Esophagus squamous epithelium (tissue), 4 donors: ENCODE results near the gene OR2M7.

Source experiments
- CTCF ChIP-seq, 6 experiments: fragments of 450-650 bp in 4 of 6; fragments of 200-600 bp in 2 of 6; sonication (generic) in 2 of 6; IDR thresholded peaks; one replicate each; pipeline ENCODE4 v1.5.1; 2016 to 2019; ENCODE audit warnings: antibody characterized with exemption in 6 of 6, mild to moderate bottlenecking in 4 of 6, moderate library complexity in 4 of 6
- POLR2A ChIP-seq, 4 donors: fragments of 450-650 bp; IDR thresholded peaks; one replicate each; pipeline ENCODE4 v1.6.1; 2017; ENCODE audit warnings: antibody characterized with exemption in 4 of 4, mild to moderate bottlenecking in 4 of 4, moderate library complexity in 3 of 4

- TF ChIP-seq CTCF (IDR thresholded peaks at IDR 0.05) (no peak), POLR2A (IDR thresholded peaks at IDR 0.05) (no peak)
Observed at GRCh38 chr1:248303324-248303723, 21.0 kb downstream of the OR2M7 start, which contains the start of gene OR2T12.
